DMS153 treated with DMSO at 0.1 percent for 48 hours (cell line): ENCODE results near the gene RIMS3.
"Not testable (repeated sequence)": the region's sequence is repeated elsewhere in the genome, so short reads cannot be mapped to it uniquely, and the experiment has no call there.

ENCODE experiments used
- DNase-seq: peaks from one replicate; lab custom pipeline; 2025; ENCODE audit not compliant: unreplicated experiment; lab: John Stamatoyannopoulos, UW

Gene RIMS3

GRCh38 chr1:40633523-40633922 is 32.0 kb downstream of the RIMS3 start:
- DNase-seq = no peak

- DNase-seq = peak; percentile 37
These were observed 34.8 kb downstream of the RIMS3 start for GRCh38 chr1:40630488-40631223.

- DNase-seq = not testable (repeated sequence)
These were observed 35.9 kb downstream of the RIMS3 start for GRCh38 chr1:40629546-40629945.

- DNase-seq = no peak
These were observed 36.6 kb downstream of the RIMS3 start for GRCh38 chr1:40628903-40629292.

GRCh38 chr1:40627987-40628902 is 37.2 kb downstream of the RIMS3 start:
- DNase-seq = no peak

GRCh38 chr1:40626383-40626770 is 39.1 kb downstream of the RIMS3 start:
- no peak for DNase-seq

GRCh38 chr1:40625476-40626382 is 39.8 kb downstream of the RIMS3 start:
- no peak for DNase-seq

GRCh38 chr1:40625076-40625475 is 40.4 kb downstream of the RIMS3 start:
- DNase-seq = peak; percentile 21

GRCh38 chr1:40622936-40623629 is 42.4 kb downstream of the RIMS3 start:
- DNase-seq = no peak

- DNase-seq = no peak
These were observed 43.5 kb downstream of the RIMS3 start for GRCh38 chr1:40621821-40622450.

GRCh38 chr1:40620586-40621210 is 44.8 kb downstream of the RIMS3 start:
- no peak for DNase-seq

GRCh38 chr1:40620150-40620549 is 45.3 kb downstream of the RIMS3 start:
- no peak for DNase-seq

- no peak for DNase-seq
These were observed 47.4 kb downstream of the RIMS3 start for GRCh38 chr1:40618108-40618507.

- DNase-seq = peak; percentile 94
These were observed 53.1 kb downstream of the RIMS3 start for GRCh38 chr1:40612345-40612831.

GRCh38 chr1:40610156-40610555 is 55.3 kb downstream of the RIMS3 start:
- no peak for DNase-seq

GRCh38 chr1:40607921-40608320 is 57.6 kb downstream of the RIMS3 start:
- no peak for DNase-seq

GRCh38 chr1:40606978-40607377 is 58.5 kb downstream of the RIMS3 start:
- no peak for DNase-seq

GRCh38 chr1:40606194-40606593 is 59.3 kb downstream of the RIMS3 start:
- DNase-seq = no peak

- DNase-seq = no peak
These were observed 65.6 kb downstream of the RIMS3 start for GRCh38 chr1:40599926-40600325.
